ENCODE measurements around the gene LMAN1L. TPM values are rescaled to one million over a fixed set of nuclear protein-coding genes. Genes with fewer than 3 reads are reported as not detected.

LMAN1L gene
- total and polyA plus RNA-seq, 4 donors: 0.08 TPM; not detected in 3

- 96% methylated on average over 3 of the region's 3 CpGs for WGBS
- TF ChIP-seq NR2F2 (IDR thresholded peaks at IDR 0.05) (no peak), SP1 (IDR thresholded peaks at IDR 0.05) (no peak), HNF4A (conservative IDR thresholded peaks at IDR 0.05) (no peak), HNF4G (IDR thresholded peaks at IDR 0.05) (no peak), REST (IDR thresholded peaks at IDR 0.05) (no peak), FOXA1 (IDR thresholded peaks at IDR 0.05) (no peak), YY1 (IDR thresholded peaks at IDR 0.05) (no peak), RXRA (IDR thresholded peaks at IDR 0.05) (no peak), TAF1 (conservative IDR thresholded peaks at IDR 0.05) (no peak), EGR1 (IDR thresholded peaks at IDR 0.05; ENCODE audit: low read depth in 2 of 2) (no peak)
Observed at GRCh38 chr15:74809956-74810355, 2.7 kb upstream of the LMAN1L start.

GRCh38 chr15:74815121-74815934 lies 2.7 kb downstream of the LMAN1L start:
- Histone ChIP-seq H3K36me3 (ENCODE audit: control insufficient read depth in 4 of 4, insufficient read depth in 3 of 4, low read depth in 1 of 4, low read length in 3 of 4) (no peaks in the 10 kb centered on the region), H3K9ac (ENCODE audit: low read depth in 1 of 2, low read length in 2 of 2) (no peak overlapping the region), H3K4me1 (ENCODE audit: control insufficient read depth in 4 of 4, insufficient read depth in 4 of 4, low read length in 3 of 4) (peaks cover 2 to 9% (median 5%) of the 10 kb centered on the region in 4 donors), H3K9me3 (ENCODE audit: control insufficient read depth in 4 of 4, low read length in 3 of 4) (no peaks in the 10 kb centered on the region), H3K27me3 (ENCODE audit: control insufficient read depth in 4 of 4, insufficient read depth in 4 of 4, low read length in 3 of 4) (no peaks in the 10 kb centered on the region), H3K27ac (ENCODE audit: low read depth in 1 of 2, low read length in 2 of 2) (no peak overlapping the region), H3K4me3 (ENCODE audit: low read depth in 1 of 3, low read length in 3 of 3) (no peak overlapping the region)
- no peak for DNase-seq (ENCODE audit: low spot score)
- TF ChIP-seq YY1 (IDR thresholded peaks at IDR 0.05) (peak; percentile 43), ZBTB33 (IDR thresholded peaks at IDR 0.05) (no peak), JUND (IDR thresholded peaks at IDR 0.05) (no peak), FOXA1 (IDR thresholded peaks at IDR 0.05) (no peak), RXRA (IDR thresholded peaks at IDR 0.05) (no peak), REST (IDR thresholded peaks at IDR 0.05) (peak; percentile 42), SP1 (IDR thresholded peaks at IDR 0.05) (peak; percentile 10), HNF4A (conservative IDR thresholded peaks at IDR 0.05) (peak; percentile 8 to 23), ATF3 (IDR thresholded peaks at IDR 0.05) (no peak)
- WGBS: 72% methylated on average over 10 of the region's 10 CpGs

More at GRCh38 chr15:74809956-74810355, 2.7 kb upstream of the LMAN1L start:
- Histone ChIP-seq H3K27me3 (ENCODE audit: control insufficient read depth in 4 of 4, insufficient read depth in 4 of 4, low read length in 3 of 4) (no peaks in the 10 kb centered on the region), H3K9ac (ENCODE audit: low read depth in 1 of 2, low read length in 2 of 2) (no peak overlapping the region), H3K9me3 (ENCODE audit: control insufficient read depth in 4 of 4, low read length in 3 of 4) (no peaks in the 10 kb centered on the region), H3K4me1 (ENCODE audit: control insufficient read depth in 4 of 4, insufficient read depth in 4 of 4, low read length in 3 of 4) (peaks cover 0 to 12% (median 5%) of the 10 kb centered on the region in 4 donors), H3K27ac (ENCODE audit: low read depth in 1 of 2, low read length in 2 of 2) (no peak overlapping the region), H3K4me3 (ENCODE audit: low read depth in 1 of 3, low read length in 3 of 3) (no peak overlapping the region), H3K36me3 (ENCODE audit: control insufficient read depth in 4 of 4, insufficient read depth in 3 of 4, low read depth in 1 of 4, low read length in 3 of 4) (no peaks in the 10 kb centered on the region)
- DNase-seq (ENCODE audit: low spot score): no peak
